Activated CD8-positive, alpha-beta T cell treated with anti-CD3 and anti-CD28 coated beads for 36 hours (primary cell): ENCODE measurements around the gene SMTNL2. TPM values are rescaled to one million over a fixed set of nuclear protein-coding genes. Genes with fewer than 3 reads are reported as not detected.

Experiments
- ATAC-seq: fragments of 200-7000 bp; cut with Tn5 transposase; one replicate; pipeline ENCODE4 v1.10.0; 2021; ENCODE audit warnings: mild to moderate bottlenecking, moderate library complexity
- CTCF ChIA-PET: fragments of 350-600 bp; sonication (Branson Sonifier 250); formaldehyde crosslinking; loops from one replicate; lab custom pipeline; 2021; ENCODE audit warnings: antibody characterized with exemption; lab: Charles Lee
- POLR2A ChIA-PET: fragments of 350-600 bp; sonication (Branson Sonifier 250); formaldehyde crosslinking; loops from one replicate; lab custom pipeline; 2021; ENCODE audit warnings: antibody characterized with exemption; lab: Charles Lee
- DNase-seq: peaks from one replicate; pipeline ENCODE4 v3.0.0-alpha.2; 2020
- H3K27ac Mint-ChIP-seq: one replicate; pipeline ENCODE4 v1.8.0; 2021; ENCODE audit warnings: mild to moderate bottlenecking, mixed read lengths
- H3K27me3 Mint-ChIP-seq: one replicate; pipeline ENCODE4 v1.8.0; 2021; ENCODE audit warnings: mixed read lengths
- H3K36me3 Mint-ChIP-seq: one replicate; pipeline ENCODE4 v1.8.0; 2021; ENCODE audit warnings: low read depth, mixed read lengths
- H3K4me1 Mint-ChIP-seq: one replicate; pipeline ENCODE4 v1.8.0; 2021; ENCODE audit warnings: low read depth, mixed read lengths
- H3K4me3 Mint-ChIP-seq: one replicate; pipeline ENCODE4 v1.8.0; 2021; ENCODE audit warnings: mild to moderate bottlenecking, moderate library complexity, mixed read lengths
- H3K9me3 Mint-ChIP-seq: one replicate; pipeline ENCODE4 v1.8.0; 2021; ENCODE audit warnings: mixed read lengths
- intact Hi-C: fragments of 100-400 bp; cut with micrococcal nuclease; formaldehyde crosslinking; loops from one replicate; pipeline ENCODE4 v1.10.0; 2022
- total RNA-seq, 2 experiments: library from RNA; stranded (reverse); gene quantifications; one replicate each; pipeline ENCODE4 v1.2.3, GENCODE V29; 2021
- TF ChIP-seq, protein P1 (sequence below): fragments of 200-600 bp; IDR thresholded peaks from one replicate; pipeline ENCODE4 v1.8.0; 2022; ENCODE audit warnings: antibody characterized with exemption, mild to moderate bottlenecking

Gene SMTNL2
- total RNA-seq, 2 experiments from 2014 or later = not detected

DNA sequence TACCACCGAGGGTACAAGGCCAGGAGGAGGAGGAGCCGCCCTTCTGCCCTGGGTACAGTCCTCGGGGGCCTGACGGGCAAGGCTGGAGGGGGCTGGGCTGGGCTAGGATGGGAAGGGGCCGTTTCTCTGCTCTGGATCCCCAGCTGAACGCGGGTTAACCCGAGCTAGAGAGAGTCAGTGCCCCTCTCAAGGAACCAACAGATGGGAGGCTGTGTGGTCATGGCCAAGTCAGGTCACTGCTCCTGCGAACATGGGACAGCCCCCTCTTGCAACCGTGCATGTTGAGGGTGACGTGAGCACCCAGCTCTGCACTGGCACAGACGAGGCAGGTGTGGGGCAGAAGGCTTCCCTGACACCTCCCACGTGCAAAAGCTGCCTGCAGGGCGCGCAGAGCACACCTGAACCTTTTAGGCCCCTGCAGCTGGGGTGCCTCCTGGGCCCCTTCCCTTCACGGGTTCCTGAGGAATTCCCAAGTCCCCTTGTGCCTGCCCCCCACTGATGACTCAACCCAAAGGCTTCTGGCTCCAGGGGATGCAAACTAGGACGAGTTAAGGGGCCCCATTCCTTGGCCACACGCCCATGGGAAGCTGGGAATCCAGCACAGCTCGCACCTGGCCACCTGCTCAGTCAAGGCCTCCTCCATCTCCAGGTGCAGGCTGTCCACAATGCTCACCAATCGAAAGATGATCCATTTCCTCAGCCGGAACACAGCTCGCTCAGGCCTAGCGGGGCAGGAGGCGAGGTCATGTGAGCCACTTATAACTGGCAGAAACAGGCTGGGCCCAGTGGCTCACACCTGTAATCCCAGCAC lies 35.4 kb upstream of the SMTNL2 start:
- H3K27ac Mint-ChIP-seq = no peak overlapping the region
- H3K27me3 Mint-ChIP-seq = no peaks in the 10 kb centered on the region
- peaks cover 39% of the 10 kb centered on the region for H3K36me3 Mint-ChIP-seq
- POLR2A ChIA-PET = interaction anchor here (1.2 to 4.8 kb wide), 3 partner anchors 10 to 112 kb away, joined by 3 to 45 read pairs (median 7); no protein-coding TSS in a partner anchor
- DNase-seq (no peak), ATAC-seq (no peak)
- no peaks in the 10 kb centered on the region for H3K9me3 Mint-ChIP-seq
- intact Hi-C loops = no loop called here
- CTCF ChIA-PET = no interaction called here
- H3K4me1 Mint-ChIP-seq = peaks cover 8% of the 10 kb centered on the region
- H3K4me3 Mint-ChIP-seq = no peak overlapping the region
- TF ChIP-seq, protein P1, sequence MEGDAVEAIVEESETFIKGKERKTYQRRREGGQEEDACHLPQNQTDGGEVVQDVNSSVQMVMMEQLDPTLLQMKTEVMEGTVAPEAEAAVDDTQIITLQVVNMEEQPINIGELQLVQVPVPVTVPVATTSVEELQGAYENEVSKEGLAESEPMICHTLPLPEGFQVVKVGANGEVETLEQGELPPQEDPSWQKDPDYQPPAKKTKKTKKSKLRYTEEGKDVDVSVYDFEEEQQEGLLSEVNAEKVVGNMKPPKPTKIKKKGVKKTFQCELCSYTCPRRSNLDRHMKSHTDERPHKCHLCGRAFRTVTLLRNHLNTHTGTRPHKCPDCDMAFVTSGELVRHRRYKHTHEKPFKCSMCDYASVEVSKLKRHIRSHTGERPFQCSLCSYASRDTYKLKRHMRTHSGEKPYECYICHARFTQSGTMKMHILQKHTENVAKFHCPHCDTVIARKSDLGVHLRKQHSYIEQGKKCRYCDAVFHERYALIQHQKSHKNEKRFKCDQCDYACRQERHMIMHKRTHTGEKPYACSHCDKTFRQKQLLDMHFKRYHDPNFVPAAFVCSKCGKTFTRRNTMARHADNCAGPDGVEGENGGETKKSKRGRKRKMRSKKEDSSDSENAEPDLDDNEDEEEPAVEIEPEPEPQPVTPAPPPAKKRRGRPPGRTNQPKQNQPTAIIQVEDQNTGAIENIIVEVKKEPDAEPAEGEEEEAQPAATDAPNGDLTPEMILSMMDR = no peak

DNA sequence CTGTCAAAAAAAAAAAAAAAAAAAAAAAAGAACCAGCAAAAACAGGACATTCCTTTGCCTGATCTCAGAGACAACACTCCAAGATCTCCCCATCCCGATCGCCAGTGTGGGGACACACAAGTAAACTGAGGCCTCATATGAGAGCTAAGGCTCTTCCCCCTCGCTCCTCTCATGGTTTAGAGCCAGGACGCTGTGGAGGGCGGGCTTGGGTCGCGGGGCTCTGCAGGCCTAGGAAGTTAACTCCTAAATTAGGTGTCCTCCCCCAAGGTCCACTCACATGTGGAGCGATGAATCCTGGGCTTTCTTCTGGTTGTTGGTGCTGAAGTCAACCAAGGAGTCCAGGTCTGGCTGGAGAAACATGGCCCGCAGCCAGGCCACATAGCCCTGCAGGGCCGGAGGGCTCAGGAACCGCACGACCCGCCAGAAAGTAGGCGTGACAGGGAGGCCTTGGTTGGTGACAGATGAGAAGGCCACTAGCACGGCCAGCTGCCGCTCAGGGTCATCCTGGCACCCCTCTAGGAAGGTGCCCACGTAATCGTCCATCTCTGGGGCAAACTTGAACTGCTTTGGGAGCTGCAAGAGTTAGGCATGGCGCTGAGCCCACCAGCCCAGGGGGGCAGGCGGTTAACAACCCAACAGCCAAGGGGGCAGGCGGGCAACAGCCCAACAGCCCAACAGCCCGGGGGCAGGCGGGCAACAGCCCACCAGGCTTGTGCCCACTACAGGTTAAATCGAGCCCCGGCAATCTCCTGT lies 34.4 kb upstream of the SMTNL2 start:
- Mint-ChIP-seq H3K4me3 (no peak overlapping the region), H3K27me3 (no peaks in the 10 kb centered on the region), H3K9me3 (no peaks in the 10 kb centered on the region), H3K4me1 (peaks cover 12% of the 10 kb centered on the region), H3K27ac (no peak overlapping the region), H3K36me3 (peaks cover 45% of the 10 kb centered on the region)
- ChIA-PET POLR2A (interaction anchor here (2.3 to 4.8 kb wide), 2 partner anchors 11 to 12 kb away, joined by 7 to 45 read pairs; no protein-coding TSS in a partner anchor), CTCF (interaction anchor here (1.3 to 7.9 kb wide), 2 partner anchors 12 to 16 kb away, joined by 3 to 51 read pairs; no protein-coding TSS in a partner anchor)
- ATAC-seq (no peak), DNase-seq (no peak)
- intact Hi-C loops = no loop called here
- TF ChIP-seq, protein P1 = no peak

GRCh38 chr17:4550534-4551039 lies 33.7 kb upstream of the SMTNL2 start:
- intact Hi-C loops = no loop called here
- POLR2A ChIA-PET = interaction anchor here (2.3 to 4.8 kb wide), 2 partner anchors 11 kb away, joined by 7 to 45 read pairs; no protein-coding TSS in a partner anchor
- H3K4me1 Mint-ChIP-seq = peaks cover 14% of the 10 kb centered on the region

GRCh38 chr17:4551141-4551540 lies 33.2 kb upstream of the SMTNL2 start:
- ChIA-PET POLR2A (interaction anchor here (1.0 to 4.8 kb wide), 3 partner anchors 9 to 12 kb away, joined by 4 to 45 read pairs (median 7); partner anchors contain the start of gene GGT6), CTCF (interaction anchor here (1.3 to 7.9 kb wide), 2 partner anchors 11 to 15 kb away, joined by 3 to 51 read pairs; no protein-coding TSS in a partner anchor)
- H3K27me3 Mint-ChIP-seq = no peaks in the 10 kb centered on the region
- intact Hi-C loops = no loop called here
- H3K4me1 Mint-ChIP-seq = peaks cover 20% of the 10 kb centered on the region
- no peak for ATAC-seq
- DNase-seq = peak; percentile 42
- H3K27ac Mint-ChIP-seq = no peak overlapping the region
- no peaks in the 10 kb centered on the region for H3K9me3 Mint-ChIP-seq
- TF ChIP-seq, protein P1 = no peak
- H3K36me3 Mint-ChIP-seq = peaks cover 42% of the 10 kb centered on the region
- H3K4me3 Mint-ChIP-seq = no peak overlapping the region

More at GRCh38 chr17:4550534-4551039, 33.7 kb upstream of the SMTNL2 start:
- H3K36me3 Mint-ChIP-seq = peaks cover 42% of the 10 kb centered on the region
- H3K9me3 Mint-ChIP-seq = no peaks in the 10 kb centered on the region
- no peak overlapping the region for H3K4me3 Mint-ChIP-seq
- no peak overlapping the region for H3K27ac Mint-ChIP-seq
- TF ChIP-seq, protein P1 = no peak
- CTCF ChIA-PET = interaction anchor here (1.3 to 7.9 kb wide), 2 partner anchors 12 to 16 kb away, joined by 3 to 51 read pairs; no protein-coding TSS in a partner anchor
- H3K27me3 Mint-ChIP-seq = no peaks in the 10 kb centered on the region
- DNase-seq (no peak), ATAC-seq (no peak)
